Measurements from ENCODE around the gene HCN1.

Gene HCN1

GRCh38 chr5:45696206-45696836 lies at the start of gene HCN1:
Gene HCN1, minus strand, starts transcription at chr5:45696380.
- DNase-seq (ENCODE audit: low read depth), result peak; percentile 41
- TF ChIP-seq, protein P1, sequence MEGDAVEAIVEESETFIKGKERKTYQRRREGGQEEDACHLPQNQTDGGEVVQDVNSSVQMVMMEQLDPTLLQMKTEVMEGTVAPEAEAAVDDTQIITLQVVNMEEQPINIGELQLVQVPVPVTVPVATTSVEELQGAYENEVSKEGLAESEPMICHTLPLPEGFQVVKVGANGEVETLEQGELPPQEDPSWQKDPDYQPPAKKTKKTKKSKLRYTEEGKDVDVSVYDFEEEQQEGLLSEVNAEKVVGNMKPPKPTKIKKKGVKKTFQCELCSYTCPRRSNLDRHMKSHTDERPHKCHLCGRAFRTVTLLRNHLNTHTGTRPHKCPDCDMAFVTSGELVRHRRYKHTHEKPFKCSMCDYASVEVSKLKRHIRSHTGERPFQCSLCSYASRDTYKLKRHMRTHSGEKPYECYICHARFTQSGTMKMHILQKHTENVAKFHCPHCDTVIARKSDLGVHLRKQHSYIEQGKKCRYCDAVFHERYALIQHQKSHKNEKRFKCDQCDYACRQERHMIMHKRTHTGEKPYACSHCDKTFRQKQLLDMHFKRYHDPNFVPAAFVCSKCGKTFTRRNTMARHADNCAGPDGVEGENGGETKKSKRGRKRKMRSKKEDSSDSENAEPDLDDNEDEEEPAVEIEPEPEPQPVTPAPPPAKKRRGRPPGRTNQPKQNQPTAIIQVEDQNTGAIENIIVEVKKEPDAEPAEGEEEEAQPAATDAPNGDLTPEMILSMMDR (conservative IDR thresholded peaks at IDR 0.05; ENCODE audit: low read depth, low read length), result peak; percentile 95
- peak within 1 kb of the TSS; percentile 35 for H3K4me3 ChIP-seq (ENCODE audit: low read length)

GRCh38 chr5:45741110-45741509 lies 44.9 kb upstream of the HCN1 start:
- TF ChIP-seq, protein P1 (conservative IDR thresholded peaks at IDR 0.05; ENCODE audit: low read depth, low read length), result no peak
- H3K4me3 ChIP-seq (ENCODE audit: low read length), result no peak overlapping the region

GRCh38 chr5:45737153-45737552 lies 41.0 kb upstream of the HCN1 start:
- no peak overlapping the region for H3K4me3 ChIP-seq (ENCODE audit: low read length)
- TF ChIP-seq, protein P1 (conservative IDR thresholded peaks at IDR 0.05; ENCODE audit: low read depth, low read length), result no peak
- DNase-seq (ENCODE audit: low read depth), result no peak

More at GRCh38 chr5:45741110-45741509, 44.9 kb upstream of the HCN1 start:
- DNase-seq (ENCODE audit: low read depth), result no peak

DNA sequence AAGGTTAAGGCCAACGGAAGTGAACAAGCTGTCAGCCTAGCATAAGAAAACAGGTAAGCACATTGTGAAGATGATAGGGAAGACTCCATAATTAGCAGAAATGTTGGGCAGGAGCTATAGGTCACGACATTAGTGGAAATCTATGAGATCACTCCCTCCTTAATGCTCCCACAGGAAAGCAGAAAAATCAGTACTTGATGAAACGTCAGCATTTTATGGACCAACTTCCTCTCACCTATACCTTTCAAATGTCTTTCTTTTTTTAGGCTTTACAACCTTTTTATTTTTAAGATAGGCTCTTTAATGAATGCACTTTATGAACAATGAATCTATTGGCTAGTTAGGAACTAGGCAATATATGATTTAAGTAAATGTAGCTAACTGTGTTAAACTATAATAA lies 29.4 kb upstream of the HCN1 start:
- TF ChIP-seq, protein P1 (conservative IDR thresholded peaks at IDR 0.05; ENCODE audit: low read depth, low read length), result no peak
- no peak overlapping the region for H3K4me3 ChIP-seq (ENCODE audit: low read length)
- DNase-seq (ENCODE audit: low read depth), result no peak

- no peak overlapping the region for H3K4me3 ChIP-seq (ENCODE audit: low read length)
- TF ChIP-seq, protein P1 (conservative IDR thresholded peaks at IDR 0.05; ENCODE audit: low read depth, low read length), result no peak
- no peak for DNase-seq (ENCODE audit: low read depth)
Measured at GRCh38 chr5:45697201-45697600, 1.0 kb upstream of the HCN1 start.

DNA sequence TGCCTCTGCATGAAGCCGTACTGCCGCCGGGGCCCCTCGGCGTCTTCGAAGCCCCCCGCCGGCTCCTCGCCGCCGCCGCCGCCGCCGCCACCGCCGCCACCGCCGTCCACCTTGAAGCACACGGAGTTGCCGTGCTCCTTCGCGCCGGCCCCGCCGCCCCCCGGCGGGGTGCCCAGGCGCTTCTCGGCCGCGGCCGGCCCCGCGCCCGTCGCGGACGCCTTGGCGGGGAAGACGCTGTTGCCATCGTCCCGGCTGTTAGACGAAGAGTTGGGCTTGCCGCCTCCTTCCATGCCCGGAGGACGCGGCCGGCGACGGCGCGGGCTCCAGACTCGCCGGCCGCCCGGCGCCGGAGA lies 400 bp downstream of the HCN1 start:
- H3K4me3 ChIP-seq (ENCODE audit: low read length), result peak overlapping the region; percentile 35
- TF ChIP-seq, protein P1 (conservative IDR thresholded peaks at IDR 0.05; ENCODE audit: low read depth, low read length), result no peak
- DNase-seq (ENCODE audit: low read depth), result no peak
